Measurements from ENCODE around the gene TOB1.

DNA sequence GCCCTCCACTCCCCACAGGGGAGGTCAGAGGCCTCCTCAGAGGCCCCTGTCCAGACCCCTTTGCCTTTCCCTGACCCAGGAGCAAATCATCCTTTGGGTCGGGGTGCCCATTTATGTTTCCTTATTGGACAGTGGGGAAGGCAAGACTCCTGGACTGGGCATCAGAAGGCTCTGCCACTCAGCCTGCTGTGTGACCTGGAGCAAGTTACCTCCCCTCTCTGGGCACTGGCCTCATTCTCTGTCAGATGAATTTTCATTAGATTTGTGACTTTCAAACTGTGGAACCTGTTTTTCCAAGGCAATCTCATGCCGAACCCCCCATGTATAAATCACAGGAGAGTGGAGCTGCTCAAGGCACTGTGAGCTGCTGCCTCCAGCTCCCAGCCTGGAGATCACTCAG is 47.0 kb upstream of the TOB1 start:
- TF ChIP-seq, protein P1, sequence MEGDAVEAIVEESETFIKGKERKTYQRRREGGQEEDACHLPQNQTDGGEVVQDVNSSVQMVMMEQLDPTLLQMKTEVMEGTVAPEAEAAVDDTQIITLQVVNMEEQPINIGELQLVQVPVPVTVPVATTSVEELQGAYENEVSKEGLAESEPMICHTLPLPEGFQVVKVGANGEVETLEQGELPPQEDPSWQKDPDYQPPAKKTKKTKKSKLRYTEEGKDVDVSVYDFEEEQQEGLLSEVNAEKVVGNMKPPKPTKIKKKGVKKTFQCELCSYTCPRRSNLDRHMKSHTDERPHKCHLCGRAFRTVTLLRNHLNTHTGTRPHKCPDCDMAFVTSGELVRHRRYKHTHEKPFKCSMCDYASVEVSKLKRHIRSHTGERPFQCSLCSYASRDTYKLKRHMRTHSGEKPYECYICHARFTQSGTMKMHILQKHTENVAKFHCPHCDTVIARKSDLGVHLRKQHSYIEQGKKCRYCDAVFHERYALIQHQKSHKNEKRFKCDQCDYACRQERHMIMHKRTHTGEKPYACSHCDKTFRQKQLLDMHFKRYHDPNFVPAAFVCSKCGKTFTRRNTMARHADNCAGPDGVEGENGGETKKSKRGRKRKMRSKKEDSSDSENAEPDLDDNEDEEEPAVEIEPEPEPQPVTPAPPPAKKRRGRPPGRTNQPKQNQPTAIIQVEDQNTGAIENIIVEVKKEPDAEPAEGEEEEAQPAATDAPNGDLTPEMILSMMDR (IDR thresholded peaks at IDR 0.05) = no peak
- TF ChIP-seq POLR2A (IDR thresholded peaks at IDR 0.05) = no peak
